ENCODE measurements around the gene PSIP1. TPM values are rescaled to one million over a fixed set of nuclear protein-coding genes. Genes with fewer than 3 reads are reported as not detected.
A peak's percentile ranks its signal among the peaks of the same experiment; 100 is the strongest.

Gene PSIP1
- total RNA-seq, 2 donors from 2014 or later: 45.9 to 62.3 TPM

GRCh38 chr9:15522130-15522755 lies 11.5 kb upstream of the PSIP1 start:
- no peak for ATAC-seq

DNA sequence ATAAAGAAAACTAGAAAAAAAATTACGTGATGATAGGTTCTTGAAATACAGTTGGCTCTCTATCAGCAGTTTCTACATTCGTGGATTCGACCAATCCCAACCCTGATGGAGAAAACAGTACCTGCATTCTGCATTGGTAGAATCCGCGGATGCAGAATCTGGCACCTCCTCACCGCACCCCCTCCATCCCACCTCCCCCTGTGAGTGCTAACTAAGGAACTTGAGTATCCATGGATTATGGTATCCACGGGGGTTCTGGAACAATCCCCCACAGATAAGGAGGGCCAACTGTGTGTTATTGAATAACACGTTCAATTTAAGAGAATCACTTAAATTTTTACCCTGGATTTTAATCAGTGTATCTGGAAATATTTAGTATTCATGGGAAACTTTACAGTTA lies 10.5 kb upstream of the PSIP1 start:
- ATAC-seq (no peak), DNase-seq (ENCODE audit: low spot score) (no peak)
- Mint-ChIP-seq H3K27me3 (peaks cover 0 to 16% of the 10 kb centered on the region in 2 donors), H3K36me3 (no peaks in the 10 kb centered on the region), H3K4me3 (no peak overlapping the region), H3K27ac (no peak overlapping the region), H3K9me3 (no peaks in the 10 kb centered on the region), H3K4me1 (ENCODE audit: low read depth in 2 of 2) (no peaks in the 10 kb centered on the region)

More at GRCh38 chr9:15522130-15522755, 11.5 kb upstream of the PSIP1 start:
- H3K4me3 Mint-ChIP-seq: no peak overlapping the region
- DNase-seq (ENCODE audit: low spot score): no peak
- H3K4me1 Mint-ChIP-seq (ENCODE audit: low read depth in 2 of 2): no peaks in the 10 kb centered on the region
- no peaks in the 10 kb centered on the region for H3K36me3 Mint-ChIP-seq
- H3K9me3 Mint-ChIP-seq: no peaks in the 10 kb centered on the region
- H3K27me3 Mint-ChIP-seq: peaks cover 0 to 16% of the 10 kb centered on the region in 2 donors
- H3K27ac Mint-ChIP-seq: no peak overlapping the region

- Mint-ChIP-seq H3K4me1 (ENCODE audit: low read depth in 2 of 2) (no peaks in the 10 kb centered on the region), H3K9me3 (no peaks in the 10 kb centered on the region), H3K36me3 (no peaks in the 10 kb centered on the region), H3K27me3 (peaks cover 0 to 14% of the 10 kb centered on the region in 2 donors), H3K4me3 (no peak overlapping the region), H3K27ac (no peak overlapping the region)
- DNase-seq (ENCODE audit: low spot score) (no peak), ATAC-seq (no peak)
These were observed 9.1 kb upstream of the PSIP1 start for GRCh38 chr9:15519831-15520230.

- Mint-ChIP-seq H3K4me1 (ENCODE audit: low read depth in 2 of 2) (peaks cover 23 to 28% of the 10 kb centered on the region in 2 donors), H3K9me3 (no peaks in the 10 kb centered on the region), H3K4me3 (no peak overlapping the region), H3K27ac (no peak overlapping the region), H3K27me3 (peaks cover 0 to 5% of the 10 kb centered on the region in 2 donors), H3K36me3 (peaks cover 12% of the 10 kb centered on the region)
- DNase-seq (ENCODE audit: low spot score) (no peak), ATAC-seq (no peak)
These were observed 2.6 kb upstream of the PSIP1 start for GRCh38 chr9:15513335-15513734.

GRCh38 chr9:15512889-15513288 lies 2.1 kb upstream of the PSIP1 start:
- Mint-ChIP-seq H3K27ac (no peak overlapping the region), H3K9me3 (no peaks in the 10 kb centered on the region), H3K4me1 (ENCODE audit: low read depth in 2 of 2) (peaks cover 26 to 33% of the 10 kb centered on the region in 2 donors), H3K36me3 (peaks cover 12% of the 10 kb centered on the region), H3K27me3 (peaks cover 0 to 5% of the 10 kb centered on the region in 2 donors), H3K4me3 (no peak overlapping the region)
- DNase-seq (ENCODE audit: low spot score) (no peak), ATAC-seq (no peak)

GRCh38 chr9:15512204-15512603 lies 1.4 kb upstream of the PSIP1 start:
- H3K4me1 Mint-ChIP-seq (ENCODE audit: low read depth in 2 of 2): peaks cover 26 to 33% of the 10 kb centered on the region in 2 donors
- no peaks in the 10 kb centered on the region for H3K9me3 Mint-ChIP-seq
- ATAC-seq (no peak), DNase-seq (ENCODE audit: low spot score) (no peak)
- H3K27ac Mint-ChIP-seq: no peak overlapping the region
- peaks cover 0 to 5% of the 10 kb centered on the region in 2 donors for H3K27me3 Mint-ChIP-seq
- peaks cover 12% of the 10 kb centered on the region for H3K36me3 Mint-ChIP-seq
- no peak overlapping the region for H3K4me3 Mint-ChIP-seq

DNA sequence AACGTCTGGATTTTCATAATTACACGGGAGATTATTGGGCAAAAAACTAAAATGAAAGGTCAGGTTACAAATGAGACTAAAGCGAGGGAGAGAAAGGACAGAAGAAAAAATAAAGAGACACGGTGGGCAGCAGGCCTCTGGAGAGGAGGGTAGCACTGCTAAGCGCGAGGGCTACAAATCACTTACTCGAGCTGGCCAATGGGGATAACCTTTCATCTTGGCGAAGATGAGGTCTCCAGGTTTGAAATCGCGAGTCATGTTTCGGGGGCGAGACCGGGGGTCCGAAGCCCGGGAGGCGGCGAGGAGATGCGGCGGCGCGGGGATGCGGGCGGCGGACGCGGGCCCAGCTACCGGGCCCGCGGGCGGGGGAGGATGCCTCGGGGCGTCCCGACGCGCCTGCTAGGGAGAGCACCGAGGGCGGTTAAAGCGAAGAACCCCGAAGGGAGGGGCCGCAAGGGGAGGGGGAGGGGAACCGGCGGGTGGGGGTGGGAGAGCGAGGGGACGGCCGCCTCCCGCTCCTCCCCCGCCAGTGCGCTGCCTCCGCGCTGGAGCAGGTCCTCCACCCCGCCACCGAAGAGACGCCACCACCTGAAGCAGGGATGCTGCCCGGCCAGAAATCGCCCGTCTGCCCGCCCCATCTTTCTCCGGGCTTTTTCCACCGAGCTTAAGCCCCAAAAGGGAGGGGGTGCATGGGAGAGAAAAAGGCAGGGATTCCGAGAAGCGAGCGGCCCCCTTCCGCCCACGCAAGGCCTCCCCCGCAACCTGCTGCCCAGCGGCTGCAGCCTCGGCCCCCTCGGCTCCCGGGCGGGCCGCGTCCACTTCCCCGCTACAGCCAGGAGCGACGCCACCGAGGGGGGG lies 610 bp downstream of the PSIP1 start:
- no peaks in the 10 kb centered on the region for H3K9me3 Mint-ChIP-seq
- H3K36me3 Mint-ChIP-seq: peaks cover 24% of the 10 kb centered on the region
- peak overlapping the region; percentile 92 to 97 for H3K27ac Mint-ChIP-seq
- peaks cover 26 to 46% of the 10 kb centered on the region in 2 donors for H3K4me1 Mint-ChIP-seq (ENCODE audit: low read depth in 2 of 2)
- ATAC-seq (peak; percentile 76 to 83), DNase-seq (ENCODE audit: low spot score) (peak; percentile 78)
- peak overlapping the region; percentile 93 for H3K4me3 Mint-ChIP-seq
- peaks cover 0 to 5% of the 10 kb centered on the region in 2 donors for H3K27me3 Mint-ChIP-seq

DNA sequence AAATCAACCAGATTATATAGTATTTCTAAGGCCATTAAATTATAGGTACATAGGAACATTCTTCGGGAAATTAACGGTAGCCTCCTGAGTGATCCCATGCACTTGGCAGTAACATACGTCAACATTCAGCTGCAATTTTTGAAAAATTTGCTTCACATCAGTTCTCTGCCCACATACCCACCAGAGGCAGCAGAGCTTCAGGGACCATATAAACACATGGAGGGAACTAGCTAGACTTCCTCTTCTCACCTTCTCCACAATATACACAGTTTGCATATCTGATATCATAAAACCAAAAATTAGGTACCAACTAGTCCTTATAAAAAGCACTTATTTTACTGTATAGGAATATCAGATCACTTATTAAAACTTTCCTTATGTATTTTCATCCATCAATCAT lies 4.8 kb downstream of the PSIP1 start:
- DNase-seq (ENCODE audit: low spot score): no peak
- no peaks in the 10 kb centered on the region for H3K9me3 Mint-ChIP-seq
- no peak for ATAC-seq
- peaks cover 30% of the 10 kb centered on the region for H3K36me3 Mint-ChIP-seq
- no peak overlapping the region for H3K4me3 Mint-ChIP-seq
- no peak overlapping the region for H3K27ac Mint-ChIP-seq
- H3K27me3 Mint-ChIP-seq: no peaks in the 10 kb centered on the region
- peaks cover 23 to 49% of the 10 kb centered on the region in 2 donors for H3K4me1 Mint-ChIP-seq (ENCODE audit: low read depth in 2 of 2)

DNA sequence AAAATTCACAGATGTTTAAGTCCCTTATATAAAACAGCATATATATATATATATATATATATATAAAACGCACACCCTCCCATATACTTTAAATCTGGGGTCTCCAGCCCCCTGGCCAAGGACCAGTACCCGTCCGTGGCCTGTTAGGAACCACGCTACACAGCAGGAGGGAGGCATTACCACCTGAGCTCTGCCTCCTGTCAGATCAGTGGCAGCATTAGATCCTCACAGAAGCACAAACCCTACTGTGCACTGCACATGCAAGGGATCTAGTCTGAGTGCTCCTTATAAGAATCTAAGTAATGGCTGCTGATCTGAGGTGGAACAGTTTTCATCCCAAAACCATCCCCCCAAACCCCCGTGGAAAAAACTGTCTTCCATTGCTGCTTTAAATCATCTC lies 9.0 kb downstream of the PSIP1 start:
- H3K4me3 Mint-ChIP-seq: no peak overlapping the region
- H3K27ac Mint-ChIP-seq: peak overlapping the region in 1 of 2 donors; percentile 9
- H3K36me3 Mint-ChIP-seq: peaks cover 16% of the 10 kb centered on the region
- H3K9me3 Mint-ChIP-seq: no peaks in the 10 kb centered on the region
- H3K4me1 Mint-ChIP-seq (ENCODE audit: low read depth in 2 of 2): peaks cover 15 to 35% of the 10 kb centered on the region in 2 donors
- no peaks in the 10 kb centered on the region for H3K27me3 Mint-ChIP-seq
- ATAC-seq (no peak), DNase-seq (ENCODE audit: low spot score) (no peak)

GRCh38 chr9:15501179-15501578 lies 9.6 kb downstream of the PSIP1 start:
- Mint-ChIP-seq H3K36me3 (peaks cover 12% of the 10 kb centered on the region), H3K27me3 (no peaks in the 10 kb centered on the region), H3K4me3 (no peak overlapping the region), H3K4me1 (ENCODE audit: low read depth in 2 of 2) (peaks cover 15 to 28% of the 10 kb centered on the region in 2 donors), H3K27ac (no peak overlapping the region), H3K9me3 (no peaks in the 10 kb centered on the region)
- no peak for ATAC-seq
- DNase-seq (ENCODE audit: low spot score): no peak

- no peak overlapping the region for H3K4me3 Mint-ChIP-seq
- ATAC-seq (no peak), DNase-seq (ENCODE audit: low spot score) (no peak)
- H3K27ac Mint-ChIP-seq: peak overlapping the region in 1 of 2 donors; percentile 61
- no peaks in the 10 kb centered on the region for H3K27me3 Mint-ChIP-seq
- peaks cover 15 to 28% of the 10 kb centered on the region in 2 donors for H3K4me1 Mint-ChIP-seq (ENCODE audit: low read depth in 2 of 2)
- H3K9me3 Mint-ChIP-seq: no peaks in the 10 kb centered on the region
- peaks cover 7% of the 10 kb centered on the region for H3K36me3 Mint-ChIP-seq
These were observed 11.6 kb downstream of the PSIP1 start for GRCh38 chr9:15499139-15499538.

GRCh38 chr9:15498246-15498995 lies 12.3 kb downstream of the PSIP1 start:
- peaks cover 16 to 30% of the 10 kb centered on the region in 2 donors for H3K4me1 Mint-ChIP-seq (ENCODE audit: low read depth in 2 of 2)
- H3K4me3 Mint-ChIP-seq: no peak overlapping the region
- no peak overlapping the region for H3K27ac Mint-ChIP-seq
- DNase-seq (ENCODE audit: low spot score): no peak
- no peak for ATAC-seq
- H3K9me3 Mint-ChIP-seq: no peaks in the 10 kb centered on the region
- peaks cover 9% of the 10 kb centered on the region for H3K36me3 Mint-ChIP-seq
- no peaks in the 10 kb centered on the region for H3K27me3 Mint-ChIP-seq

DNA sequence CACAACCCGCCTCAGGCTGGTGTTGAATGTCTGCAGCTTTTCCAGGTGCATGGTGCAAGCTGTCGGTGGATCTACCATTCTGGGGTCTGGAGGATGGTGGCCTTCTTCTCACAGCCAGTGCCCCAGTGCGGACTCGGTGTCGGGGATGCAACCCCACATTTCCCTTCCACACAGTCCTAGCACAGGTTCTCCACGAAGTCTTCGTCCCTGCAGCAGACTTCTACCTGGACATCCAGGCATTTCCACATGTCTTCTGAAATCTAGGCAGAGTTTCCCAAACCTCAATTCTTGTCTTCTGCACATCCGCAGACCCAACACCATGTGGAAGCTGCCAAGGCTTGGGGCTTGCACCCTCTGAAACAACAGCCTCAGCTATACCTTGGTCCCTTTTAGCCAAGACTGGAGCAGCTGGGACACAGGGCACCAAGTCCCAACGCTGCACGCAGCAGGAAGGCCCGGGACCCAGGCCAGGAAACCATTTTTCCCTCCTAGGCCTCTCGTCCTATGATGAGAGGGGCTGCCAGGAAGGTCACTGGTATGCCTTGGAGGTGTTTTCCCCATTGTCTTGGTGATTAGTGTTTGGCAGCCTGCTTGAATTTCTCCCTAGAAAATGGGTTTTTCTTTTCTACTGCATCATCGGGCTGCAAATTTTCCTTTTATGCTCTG lies 18.2 kb downstream of the PSIP1 start:
- no peaks in the 10 kb centered on the region for H3K9me3 Mint-ChIP-seq
- peaks cover 9 to 17% of the 10 kb centered on the region in 2 donors for H3K4me1 Mint-ChIP-seq (ENCODE audit: low read depth in 2 of 2)
- no peak overlapping the region for H3K4me3 Mint-ChIP-seq
- peaks cover 16% of the 10 kb centered on the region for H3K36me3 Mint-ChIP-seq
- DNase-seq (ENCODE audit: low spot score) (no peak), ATAC-seq (no peak)
- H3K27ac Mint-ChIP-seq: no peak overlapping the region
- no peaks in the 10 kb centered on the region for H3K27me3 Mint-ChIP-seq

Measured in natural killer cell treated with Interleukin-12 subunit alpha and Interleukin-12 subunit beta and Interleukin-15 and Interleukin-18, amount 100 ng/mL, for 72 hours (primary cell).